ENCODE data around the gene SH3D19. TPM values are rescaled to one million over a fixed set of nuclear protein-coding genes. Genes with fewer than 3 reads are reported as not detected.

Gene SH3D19
- total and polyA plus RNA-seq, 5 donors: 46.7 to 123 (median 87.5) TPM

DNA sequence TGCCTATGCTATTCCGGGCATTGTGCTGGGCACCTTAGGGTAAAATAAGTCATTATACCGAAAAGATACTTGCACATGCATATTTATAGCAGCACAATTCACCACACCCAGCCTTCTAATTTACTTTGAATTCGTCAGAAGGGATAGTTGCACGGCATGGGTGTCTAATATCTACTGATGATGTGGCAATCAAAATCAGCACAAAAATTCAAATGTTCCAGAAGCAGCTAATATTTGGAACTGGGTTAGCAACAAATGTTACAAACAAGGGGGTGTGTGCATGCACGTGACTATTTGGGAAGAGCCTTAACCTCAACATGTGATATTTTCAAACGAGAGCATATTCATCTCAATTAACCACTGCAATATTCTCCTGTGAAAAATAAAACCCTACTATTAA, 128.2 kb downstream of the SH3D19 start:
- ATAC-seq (peak; percentile 56 to 58), DNase-seq (peak in 1 of 3 donors; percentile 33)
- intact Hi-C loops (cut with DNase I): no loop called here
- H3K27ac ChIP-seq (ENCODE audit: low read length): peak overlapping the region; percentile 58
- no peaks in the 10 kb centered on the region for H3K27me3 ChIP-seq (ENCODE audit: control insufficient read depth, insufficient read depth)
- peaks cover 9% of the 10 kb centered on the region for H3K4me1 ChIP-seq (ENCODE audit: control insufficient read depth, insufficient read depth, low read length)
- H3K9me3 ChIP-seq (ENCODE audit: control insufficient read depth, low read length): no peaks in the 10 kb centered on the region
- H3K4me3 ChIP-seq (ENCODE audit: low read length): no peak overlapping the region
- 49% methylated on average over 6 of the region's 6 CpGs for WGBS

DNA sequence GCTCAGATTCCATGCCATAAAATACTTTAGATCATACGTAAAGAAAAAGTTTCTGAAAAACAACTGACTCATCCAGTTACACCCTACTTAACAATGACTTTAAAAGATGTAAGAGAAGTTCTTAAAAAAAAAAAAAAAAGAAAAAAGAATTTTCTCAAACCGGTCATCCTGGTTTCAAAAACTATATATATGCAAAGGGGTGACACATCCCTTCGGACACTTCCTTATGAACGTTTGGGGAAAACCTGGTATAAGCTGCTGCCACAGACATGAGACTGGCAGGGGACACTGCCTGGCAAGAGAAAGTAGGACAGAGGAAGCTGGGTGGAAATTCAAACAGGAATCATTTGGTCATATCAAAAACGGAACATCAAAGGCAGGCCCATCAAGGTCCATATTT, 129.6 kb downstream of the SH3D19 start:
- 23% methylated on average over 5 of the region's 5 CpGs for WGBS
- no peaks in the 10 kb centered on the region for H3K27me3 ChIP-seq (ENCODE audit: control insufficient read depth, insufficient read depth)
- no peaks in the 10 kb centered on the region for H3K9me3 ChIP-seq (ENCODE audit: control insufficient read depth, low read length)
- H3K27ac ChIP-seq (ENCODE audit: low read length): peak overlapping the region; percentile 52
- ATAC-seq: peak; percentile 42 to 53
- intact Hi-C loops (cut with DNase I): no loop called here
- no peak for DNase-seq
- no peak overlapping the region for H3K4me3 ChIP-seq (ENCODE audit: low read length)
- H3K4me1 ChIP-seq (ENCODE audit: control insufficient read depth, insufficient read depth, low read length): peaks cover 8% of the 10 kb centered on the region

DNA sequence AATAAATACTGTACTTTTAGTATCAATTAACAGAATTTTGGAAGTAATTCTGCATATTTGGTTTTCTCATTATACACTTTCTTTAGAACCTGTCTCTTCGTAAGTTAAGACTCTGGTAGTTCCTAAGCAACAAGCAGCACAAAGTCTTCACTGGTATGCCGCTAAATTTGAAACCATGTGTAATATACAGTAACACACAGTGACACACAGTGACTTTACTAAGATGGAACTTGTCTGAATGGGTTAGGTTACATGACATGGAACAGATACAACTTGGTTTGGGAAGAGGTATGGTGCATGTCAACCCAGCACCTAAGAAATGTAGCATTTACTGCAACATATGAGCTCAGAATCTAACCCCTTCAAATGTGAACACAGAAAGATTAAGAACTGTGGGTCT, 132.0 kb downstream of the SH3D19 start:
- Histone ChIP-seq H3K27me3 (ENCODE audit: control insufficient read depth, insufficient read depth) (no peaks in the 10 kb centered on the region), H3K4me3 (ENCODE audit: low read length) (no peak overlapping the region), H3K27ac (ENCODE audit: low read length) (no peak overlapping the region), H3K9me3 (ENCODE audit: control insufficient read depth, low read length) (no peaks in the 10 kb centered on the region), H3K4me1 (ENCODE audit: control insufficient read depth, insufficient read depth, low read length) (peaks cover 4% of the 10 kb centered on the region)
- WGBS: 96% methylated on average over 2 of the region's 2 CpGs
- DNase-seq (no peak), ATAC-seq (no peak)
- intact Hi-C loops (cut with DNase I): no loop called here

DNA sequence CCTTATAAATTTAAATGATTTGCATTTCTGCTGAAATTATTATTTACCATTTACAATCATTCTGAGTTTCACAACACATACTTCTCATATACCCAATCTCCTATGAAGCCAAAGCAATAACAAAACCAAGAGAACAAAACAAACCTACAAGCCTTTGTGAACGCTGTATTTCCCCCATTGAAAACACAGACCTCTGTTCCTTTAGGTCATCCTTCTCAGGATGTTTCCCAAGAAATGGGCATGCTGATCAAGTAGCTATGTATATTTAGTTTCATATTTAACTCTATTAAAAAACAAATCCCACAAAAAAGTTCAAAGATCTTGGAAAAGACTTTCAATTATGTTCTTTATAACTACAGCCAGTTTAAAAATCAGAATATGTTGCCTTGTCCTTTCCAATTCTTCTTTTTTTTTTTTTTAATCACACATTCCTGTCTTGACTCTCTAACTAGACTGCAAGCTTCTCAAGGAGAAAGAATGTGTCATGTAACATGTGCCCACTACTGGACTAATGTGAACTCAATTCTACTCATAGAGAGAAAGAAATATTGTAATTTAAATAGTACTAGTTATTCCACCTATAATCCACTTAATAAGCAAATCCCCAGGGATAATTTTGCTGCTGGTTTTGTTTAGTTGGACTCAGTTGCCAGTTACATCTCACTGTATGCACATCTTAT, 132.7 kb downstream of the SH3D19 start:
- Histone ChIP-seq H3K9me3 (ENCODE audit: control insufficient read depth, low read length) (no peaks in the 10 kb centered on the region), H3K27me3 (ENCODE audit: control insufficient read depth, insufficient read depth) (no peaks in the 10 kb centered on the region), H3K27ac (ENCODE audit: low read length) (no peak overlapping the region), H3K4me3 (ENCODE audit: low read length) (no peak overlapping the region), H3K4me1 (ENCODE audit: control insufficient read depth, insufficient read depth, low read length) (peaks cover 4% of the 10 kb centered on the region)
- intact Hi-C loops (cut with DNase I): no loop called here
- WGBS: 88% methylated on average over 1 of the region's 1 CpG
- no peak for ATAC-seq
- no peak for DNase-seq

DNA sequence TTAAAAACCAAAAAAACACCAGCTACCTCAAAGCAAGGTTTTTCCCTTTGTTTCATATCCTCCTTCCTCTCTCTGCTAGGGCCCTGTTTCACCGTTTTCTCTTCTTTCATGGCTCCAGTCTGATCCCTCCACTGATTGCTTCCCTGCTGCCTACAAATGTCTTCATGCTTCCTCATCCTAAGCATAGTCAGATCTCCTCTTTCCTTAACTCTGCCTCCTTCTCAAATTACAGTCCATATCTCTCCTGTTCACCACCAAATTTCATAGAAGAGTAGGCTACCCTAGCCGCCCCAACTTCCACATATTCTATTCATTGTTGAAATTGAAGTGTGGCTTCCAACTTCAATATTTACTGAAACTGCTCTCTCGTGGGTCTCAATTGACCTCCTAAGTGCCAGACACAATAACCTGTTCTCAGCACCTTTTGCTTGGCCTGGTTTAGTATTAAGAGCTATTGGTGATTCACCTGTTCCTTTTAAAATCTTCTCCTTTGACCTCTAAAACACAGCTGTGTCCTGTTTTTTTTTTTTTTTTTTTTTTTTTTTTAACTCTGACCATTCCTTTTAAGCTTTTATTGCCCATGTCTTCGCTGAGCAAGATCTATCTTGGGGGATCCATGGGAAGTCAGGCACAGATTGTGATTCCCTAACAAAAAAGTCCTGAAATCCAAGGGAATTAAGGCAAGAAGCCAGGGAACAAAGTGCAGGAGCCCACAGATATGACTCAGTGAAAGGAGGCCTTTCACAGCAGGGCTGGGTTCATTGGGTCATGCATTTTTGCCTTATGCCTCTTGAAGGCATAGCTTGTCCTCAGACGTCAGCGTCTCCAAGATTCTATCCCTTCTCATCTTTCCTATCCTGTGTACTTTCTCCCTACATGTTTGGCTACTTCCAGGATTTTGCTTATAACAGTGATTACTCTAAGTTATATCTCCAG, 140.6 kb downstream of the SH3D19 start:
- no peak overlapping the region for H3K4me3 ChIP-seq (ENCODE audit: low read length)
- peaks cover 2% of the 10 kb centered on the region for H3K4me1 ChIP-seq (ENCODE audit: control insufficient read depth, insufficient read depth, low read length)
- H3K9me3 ChIP-seq (ENCODE audit: control insufficient read depth, low read length): no peaks in the 10 kb centered on the region
- ATAC-seq (peak; percentile 41 to 73), DNase-seq (no peak)
- no peaks in the 10 kb centered on the region for H3K27me3 ChIP-seq (ENCODE audit: control insufficient read depth, insufficient read depth)
- intact Hi-C loops (cut with DNase I): no loop called here
- no peak overlapping the region for H3K27ac ChIP-seq (ENCODE audit: low read length)
- 83% methylated on average over 6 of the region's 6 CpGs for WGBS

DNA sequence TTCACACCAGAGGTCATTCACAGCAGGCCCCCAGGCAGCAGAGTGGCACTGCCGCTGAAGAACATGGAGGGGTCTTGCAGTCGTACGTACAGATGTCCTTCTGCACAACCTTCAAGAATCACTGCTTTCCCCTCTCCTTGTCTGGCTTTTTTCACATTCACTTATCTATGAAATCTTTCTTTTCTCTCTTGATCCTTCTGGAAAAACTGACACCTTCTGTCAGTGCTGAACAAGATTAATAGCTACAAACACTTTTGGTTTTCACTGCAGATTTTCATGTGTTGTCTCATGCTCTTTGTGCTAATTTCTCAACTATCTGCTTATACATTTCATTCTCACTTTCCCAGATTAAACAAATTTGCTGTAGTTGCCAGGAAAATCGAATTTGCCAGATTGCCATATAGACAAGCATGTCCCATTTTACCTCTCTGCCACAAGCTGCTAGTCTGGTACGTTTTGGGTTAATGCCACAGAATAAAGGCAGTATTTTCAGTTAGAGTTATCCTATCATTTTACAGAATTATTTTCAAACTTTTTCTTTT, 142.9 kb downstream of the SH3D19 start:
- H3K4me1 ChIP-seq (ENCODE audit: control insufficient read depth, insufficient read depth, low read length): peaks cover 2% of the 10 kb centered on the region
- DNase-seq (no peak), ATAC-seq (no peak)
- H3K4me3 ChIP-seq (ENCODE audit: low read length): no peak overlapping the region
- no peak overlapping the region for H3K27ac ChIP-seq (ENCODE audit: low read length)
- intact Hi-C loops (cut with DNase I): no loop called here
- no peaks in the 10 kb centered on the region for H3K9me3 ChIP-seq (ENCODE audit: control insufficient read depth, low read length)
- 81% methylated on average over 5 of the region's 5 CpGs for WGBS
- H3K27me3 ChIP-seq (ENCODE audit: control insufficient read depth, insufficient read depth): no peaks in the 10 kb centered on the region

DNA sequence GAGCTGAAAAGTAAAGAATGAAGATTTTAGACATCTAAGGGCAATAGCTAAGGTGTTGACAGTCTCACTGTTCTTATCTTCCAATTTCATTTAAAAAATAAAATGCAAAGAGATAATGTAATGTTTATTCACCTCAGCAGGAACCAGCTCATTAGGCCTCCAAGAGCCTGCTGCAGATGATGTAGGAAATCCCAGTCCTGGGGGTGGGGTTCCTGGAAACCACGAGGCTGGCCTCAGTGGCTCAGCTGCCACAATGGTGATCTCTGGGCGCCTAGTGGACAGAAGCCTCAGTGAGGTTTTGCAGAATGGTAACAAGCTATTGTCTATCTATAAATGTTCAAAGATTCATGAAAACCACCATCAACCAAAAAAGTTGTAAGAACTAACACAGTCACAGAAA, 148.7 kb downstream of the SH3D19 start:
- Histone ChIP-seq H3K4me1 (ENCODE audit: control insufficient read depth, insufficient read depth, low read length) (peaks cover 11% of the 10 kb centered on the region), H3K27ac (ENCODE audit: low read length) (no peak overlapping the region), H3K4me3 (ENCODE audit: low read length) (no peak overlapping the region), H3K27me3 (ENCODE audit: control insufficient read depth, insufficient read depth) (no peaks in the 10 kb centered on the region), H3K9me3 (ENCODE audit: control insufficient read depth, low read length) (no peaks in the 10 kb centered on the region)
- intact Hi-C loops (cut with DNase I): loop anchor here in 1 of 4 donors (10.0 kb wide), 1 partner anchor 48 kb away; no protein-coding TSS in a partner anchor
- ATAC-seq: no peak
- 75% methylated on average over 2 of the region's 2 CpGs for WGBS
- no peak for DNase-seq

DNA sequence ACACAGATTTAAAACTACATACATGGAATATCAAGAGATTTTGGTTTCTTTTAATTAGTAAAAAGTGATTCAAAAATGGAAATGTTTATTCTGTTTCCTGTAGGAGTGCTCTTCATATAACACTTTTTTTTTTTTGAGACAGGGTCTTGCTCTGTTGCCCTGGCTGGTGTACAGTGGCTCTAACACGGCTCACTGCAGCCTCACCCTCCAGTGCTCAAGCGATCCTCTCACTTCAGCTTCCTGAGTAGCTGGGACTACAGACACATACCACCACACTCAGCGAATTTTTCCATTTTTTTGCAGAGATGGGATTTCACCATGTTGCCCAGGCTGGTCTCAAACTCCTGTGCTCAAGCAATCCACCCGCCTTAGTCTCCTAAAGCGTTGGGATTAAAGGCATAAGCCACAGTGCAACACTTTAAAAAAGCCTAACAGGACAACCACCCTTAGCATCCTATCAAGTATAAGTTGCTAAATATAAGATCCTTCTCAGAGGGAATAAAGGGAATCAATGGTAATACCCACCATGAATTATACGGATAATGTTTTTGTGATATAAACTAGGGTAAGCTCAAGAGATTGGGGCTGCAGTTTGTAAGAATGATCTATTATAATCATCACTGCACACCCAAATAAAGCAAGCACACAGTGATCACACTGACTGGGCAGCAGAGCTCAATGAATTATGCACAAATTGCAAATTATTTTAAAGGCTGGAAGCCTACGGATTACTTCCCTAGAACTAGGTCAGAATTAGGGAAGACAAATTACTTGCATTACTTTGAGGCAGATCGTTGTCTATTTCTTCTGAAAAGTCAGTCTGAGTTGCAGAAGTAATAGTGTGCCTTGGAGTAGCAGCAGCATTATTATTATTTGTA, 149.4 kb downstream of the SH3D19 start:
- 92% methylated on average over 8 of the region's 8 CpGs for WGBS
- H3K27ac ChIP-seq (ENCODE audit: low read length): no peak overlapping the region

DNA sequence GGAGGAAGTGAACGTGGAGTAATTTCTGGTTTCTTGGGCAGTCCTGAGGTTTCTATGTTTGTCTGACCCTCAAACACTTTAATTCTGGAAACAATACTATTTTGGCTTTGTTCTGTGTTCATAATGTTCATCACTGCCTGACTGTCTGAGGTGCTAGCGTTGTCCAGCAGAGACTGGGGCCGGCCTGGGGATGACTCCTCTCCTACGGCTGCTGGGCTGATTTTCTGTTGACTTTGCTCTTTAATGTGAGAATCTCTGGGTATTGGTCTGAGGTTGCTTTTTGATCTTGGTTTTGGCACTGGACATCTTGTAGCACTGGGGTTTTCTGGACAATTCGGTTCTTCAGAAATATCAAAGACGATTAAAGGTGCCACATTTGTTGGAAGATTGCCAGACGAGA, 150.2 kb downstream of the SH3D19 start:
- Histone ChIP-seq H3K27me3 (ENCODE audit: control insufficient read depth, insufficient read depth) (no peaks in the 10 kb centered on the region), H3K4me1 (ENCODE audit: control insufficient read depth, insufficient read depth, low read length) (peaks cover 11% of the 10 kb centered on the region), H3K27ac (ENCODE audit: low read length) (peak overlapping the region; percentile 55), H3K9me3 (ENCODE audit: control insufficient read depth, low read length) (no peaks in the 10 kb centered on the region), H3K4me3 (ENCODE audit: low read length) (no peak overlapping the region)
- DNase-seq (peak in 1 of 3 donors; percentile 33), ATAC-seq (peak in 1 of 2 donors; percentile 24)
- 67% methylated on average over 7 of the region's 7 CpGs for WGBS
- intact Hi-C loops (cut with DNase I): loop anchor here in 1 of 4 donors (10.0 kb wide), 1 partner anchor 50 kb away; no protein-coding TSS in a partner anchor

More for the DNA sequence above, 149.4 kb downstream of the SH3D19 start:
- intact Hi-C loops (cut with DNase I): loop anchor here in 1 of 4 donors (10.0 kb wide), 1 partner anchor 49 kb away; no protein-coding TSS in a partner anchor
- ATAC-seq: no peak
- Histone ChIP-seq H3K27me3 (ENCODE audit: control insufficient read depth, insufficient read depth) (no peaks in the 10 kb centered on the region), H3K4me1 (ENCODE audit: control insufficient read depth, insufficient read depth, low read length) (peaks cover 11% of the 10 kb centered on the region), H3K9me3 (ENCODE audit: control insufficient read depth, low read length) (no peaks in the 10 kb centered on the region), H3K4me3 (ENCODE audit: low read length) (no peak overlapping the region)
- no peak for DNase-seq

DNA sequence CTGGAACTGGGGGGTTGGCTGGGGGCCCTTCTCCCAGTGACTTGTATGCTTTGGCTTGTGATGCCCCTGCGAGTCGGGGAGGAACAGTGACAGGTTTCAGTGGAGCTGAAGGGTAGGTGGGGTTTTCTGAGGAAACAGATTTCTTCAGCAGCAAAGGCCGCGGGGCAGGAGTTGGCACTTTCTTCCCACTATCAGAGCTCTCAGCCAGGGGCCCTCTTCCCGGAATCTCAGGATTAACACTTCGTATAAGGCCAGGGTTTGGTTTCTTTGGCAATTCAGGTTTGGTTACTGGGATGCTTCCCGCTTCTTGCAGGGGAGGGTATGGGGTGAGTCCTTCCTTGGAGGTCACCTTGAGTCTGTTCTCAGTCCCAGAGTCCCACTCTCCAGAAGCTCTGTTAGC, 150.6 kb downstream of the SH3D19 start:
- no peak overlapping the region for H3K4me3 ChIP-seq (ENCODE audit: low read length)
- H3K9me3 ChIP-seq (ENCODE audit: control insufficient read depth, low read length): no peaks in the 10 kb centered on the region
- peak; percentile 34 to 65 (median 61) for DNase-seq
- intact Hi-C loops (cut with DNase I): loop anchor here in 1 of 4 donors (10.0 kb wide), 1 partner anchor 50 kb away; no protein-coding TSS in a partner anchor
- WGBS: 58% methylated on average over 7 of the region's 7 CpGs
- peak overlapping the region; percentile 55 for H3K27ac ChIP-seq (ENCODE audit: low read length)
- ATAC-seq: peak; percentile 31 to 49
- peaks cover 11% of the 10 kb centered on the region for H3K4me1 ChIP-seq (ENCODE audit: control insufficient read depth, insufficient read depth, low read length)
- no peaks in the 10 kb centered on the region for H3K27me3 ChIP-seq (ENCODE audit: control insufficient read depth, insufficient read depth)
